GM10266 (cell line): ENCODE results near the gene AHDC1.

Experiments
- DNase-seq: peaks from one replicate; pipeline ENCODE4 v3.0.0; 2012; ENCODE audit errors: extremely low spot score
- CTCF ChIP-seq: IDR thresholded peaks from 2 replicates; pipeline ENCODE4 v1.5.1; 2012; ENCODE audit warnings: mild to moderate bottlenecking, low read depth; ENCODE audit not compliant: control insufficient read depth, insufficient read depth; ENCODE audit errors: missing control alignments

AHDC1 gene

GRCh38 chr1:27615346-27616192 is 11.6 kb upstream of the AHDC1 start:
- no peak for DNase-seq
- no peak for TF ChIP-seq CTCF

GRCh38 chr1:27614625-27615344 is 10.8 kb upstream of the AHDC1 start:
- no peak for TF ChIP-seq CTCF
- DNase-seq, result no peak

GRCh38 chr1:27614043-27614624 is 10.2 kb upstream of the AHDC1 start:
- no peak for TF ChIP-seq CTCF
- DNase-seq, result no peak

GRCh38 chr1:27612718-27613117 is 8.8 kb upstream of the AHDC1 start:
- TF ChIP-seq CTCF, result no peak
- DNase-seq, result no peak

- DNase-seq, result no peak
- no peak for TF ChIP-seq CTCF
These were observed 7.5 kb upstream of the AHDC1 start for GRCh38 chr1:27611450-27611849.

GRCh38 chr1:27609618-27610240 is 5.8 kb upstream of the AHDC1 start:
- TF ChIP-seq CTCF, result no peak

More at GRCh38 chr1:27609618-27610240, 5.8 kb upstream of the AHDC1 start:
- DNase-seq, result no peak
